Coronary artery (tissue), 2 donors: ENCODE results near the gene RTN3.
"Not testable (repeated sequence)": the region's sequence is repeated elsewhere in the genome, so short reads cannot be mapped to it uniquely, and the experiment has no call there.

Experiments
- DNase-seq: peaks from one replicate; pipeline ENCODE4 v3.0.0-alpha.2; 2017; ENCODE audit warnings: low spot score
- H3K27ac ChIP-seq, 2 donors: fragments of 200-600 bp; sonication (generic); one replicate each; pipeline ENCODE4 v1.5.1; 2016 to 2019
- H3K4me3 ChIP-seq: fragments of 200-600 bp; sonication (generic); 2 replicates; pipeline ENCODE4 v1.5.1; 2016; ENCODE audit warnings: mild to moderate bottlenecking, moderate library complexity
- TF ChIP-seq, protein P1 (sequence below): fragments of 200-600 bp; sonication (generic); IDR thresholded peaks from one replicate; pipeline ENCODE4 v1.5.1; 2019; ENCODE audit warnings: antibody characterized with exemption

RTN3 gene

DNA sequence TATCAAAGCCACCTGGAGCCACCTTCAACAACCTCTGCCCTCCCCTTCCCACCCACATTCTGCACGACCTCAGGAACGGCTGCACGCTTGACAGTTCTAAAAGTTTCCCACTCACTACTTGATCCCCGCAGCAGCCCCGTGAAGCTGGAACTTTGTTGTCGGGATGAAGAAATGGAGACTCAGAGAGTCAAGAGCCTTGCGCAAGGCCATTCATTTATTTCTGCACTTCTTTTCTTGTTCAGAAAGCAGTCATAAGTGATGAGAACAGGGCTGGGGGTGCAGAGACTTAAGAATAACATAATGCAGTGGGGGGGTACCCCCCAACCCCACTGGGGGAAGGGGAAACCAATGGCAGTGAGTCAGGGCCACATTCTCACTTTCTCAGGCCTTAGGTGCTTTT lies 89.5 kb downstream of the RTN3 start:
- TF ChIP-seq, protein P1, sequence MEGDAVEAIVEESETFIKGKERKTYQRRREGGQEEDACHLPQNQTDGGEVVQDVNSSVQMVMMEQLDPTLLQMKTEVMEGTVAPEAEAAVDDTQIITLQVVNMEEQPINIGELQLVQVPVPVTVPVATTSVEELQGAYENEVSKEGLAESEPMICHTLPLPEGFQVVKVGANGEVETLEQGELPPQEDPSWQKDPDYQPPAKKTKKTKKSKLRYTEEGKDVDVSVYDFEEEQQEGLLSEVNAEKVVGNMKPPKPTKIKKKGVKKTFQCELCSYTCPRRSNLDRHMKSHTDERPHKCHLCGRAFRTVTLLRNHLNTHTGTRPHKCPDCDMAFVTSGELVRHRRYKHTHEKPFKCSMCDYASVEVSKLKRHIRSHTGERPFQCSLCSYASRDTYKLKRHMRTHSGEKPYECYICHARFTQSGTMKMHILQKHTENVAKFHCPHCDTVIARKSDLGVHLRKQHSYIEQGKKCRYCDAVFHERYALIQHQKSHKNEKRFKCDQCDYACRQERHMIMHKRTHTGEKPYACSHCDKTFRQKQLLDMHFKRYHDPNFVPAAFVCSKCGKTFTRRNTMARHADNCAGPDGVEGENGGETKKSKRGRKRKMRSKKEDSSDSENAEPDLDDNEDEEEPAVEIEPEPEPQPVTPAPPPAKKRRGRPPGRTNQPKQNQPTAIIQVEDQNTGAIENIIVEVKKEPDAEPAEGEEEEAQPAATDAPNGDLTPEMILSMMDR, result no peak
- DNase-seq, result no peak
- Histone ChIP-seq H3K27ac (no peak overlapping the region), H3K4me3 (no peak overlapping the region)

DNA sequence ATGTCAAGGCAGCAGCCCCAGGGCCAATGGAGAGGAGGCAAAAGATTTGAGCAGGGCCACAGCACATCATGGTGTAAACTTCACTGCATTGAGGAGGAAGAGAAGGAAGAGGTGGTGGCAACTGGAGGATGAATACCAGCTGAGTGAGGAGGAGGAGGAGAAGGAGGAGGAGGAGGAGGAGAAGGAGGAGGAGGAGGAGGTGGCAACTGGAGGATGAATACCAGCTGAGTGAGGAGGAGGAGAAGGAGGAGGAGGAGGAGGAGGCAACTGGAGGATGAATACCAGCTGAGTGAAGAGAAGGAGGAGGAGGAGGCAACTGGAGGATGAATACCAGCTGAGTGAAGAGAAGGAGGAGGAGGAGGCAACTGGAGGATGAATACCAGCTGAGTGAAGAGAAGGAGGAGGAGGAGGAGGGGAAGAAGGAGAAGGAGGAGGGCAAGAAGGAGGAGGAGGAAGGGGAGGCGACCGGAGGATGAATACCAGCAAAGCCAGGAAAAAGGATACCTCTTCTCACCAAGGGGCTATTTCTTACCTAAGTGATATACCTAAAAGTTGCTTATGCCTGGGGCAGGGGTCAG lies 90.5 kb downstream of the RTN3 start:
- DNase-seq, H3K27ac ChIP-seq, H3K4me3 ChIP-seq: not testable (repeated sequence)

DNA sequence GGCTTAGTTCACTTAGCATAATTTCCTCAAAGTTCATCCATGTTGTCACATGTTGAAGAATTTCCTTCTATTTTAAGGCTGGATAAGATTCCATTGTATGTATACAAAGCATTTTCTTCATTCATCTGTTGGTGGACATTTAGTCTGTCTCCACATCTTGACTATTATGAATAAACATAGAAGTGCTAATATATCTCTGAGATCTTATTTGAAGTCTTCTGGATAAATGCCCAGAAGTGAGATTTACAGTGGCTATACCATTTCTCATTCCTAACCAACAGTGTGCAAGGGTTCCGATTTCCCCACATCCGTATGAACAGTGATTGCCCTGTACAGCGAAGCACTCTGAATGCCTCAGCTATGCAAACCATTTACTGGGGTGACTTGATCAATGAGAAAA lies 93.9 kb downstream of the RTN3 start:
- no peak overlapping the region for H3K4me3 ChIP-seq
- no peak for DNase-seq
- TF ChIP-seq, protein P1, result no peak
- no peak overlapping the region for H3K27ac ChIP-seq

DNA sequence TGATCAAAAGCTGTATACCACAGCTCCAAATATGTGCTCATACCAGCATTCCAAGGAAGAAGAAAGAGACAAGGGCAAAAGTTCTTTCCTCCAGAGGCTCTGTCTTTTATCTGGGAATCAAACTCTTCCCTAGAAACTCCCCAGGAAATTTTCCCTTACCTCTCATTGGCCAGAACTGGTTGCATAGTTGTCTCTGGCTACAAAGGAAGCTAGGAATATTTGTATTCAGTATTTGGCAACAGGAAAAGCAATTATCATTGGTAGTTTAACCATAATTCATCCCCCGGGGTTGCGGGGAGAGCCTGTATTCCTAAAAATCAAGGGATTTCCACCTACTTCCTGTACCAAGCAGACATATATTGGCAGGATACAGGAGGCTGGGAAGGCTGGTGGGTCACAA lies 97.7 kb downstream of the RTN3 start:
- no peak for DNase-seq
- Histone ChIP-seq H3K27ac (no peak overlapping the region), H3K4me3 (no peak overlapping the region)
- TF ChIP-seq, protein P1, result no peak

DNA sequence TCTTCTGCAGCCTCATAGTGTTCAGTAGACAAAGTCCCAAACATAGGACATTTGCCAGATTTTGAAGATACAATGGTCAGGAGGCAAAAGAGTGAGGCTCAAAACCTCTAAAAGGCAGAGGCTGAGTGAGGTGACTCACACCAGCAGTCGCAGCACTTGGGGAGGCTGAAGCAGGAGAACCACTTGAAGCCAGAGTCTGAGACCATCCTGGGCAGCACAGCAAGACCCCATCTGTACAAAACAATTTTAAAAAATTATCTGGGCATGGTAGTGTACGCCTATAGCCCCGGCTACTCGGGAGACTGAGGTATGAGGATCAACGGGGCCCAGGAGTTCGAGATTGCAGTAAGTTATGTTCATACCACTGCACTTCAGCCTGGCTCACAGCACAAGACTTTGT lies 101.4 kb downstream of the RTN3 start:
- H3K4me3 ChIP-seq, result no peak overlapping the region
- no peak overlapping the region for H3K27ac ChIP-seq
- TF ChIP-seq, protein P1, result no peak
- DNase-seq, result no peak

DNA sequence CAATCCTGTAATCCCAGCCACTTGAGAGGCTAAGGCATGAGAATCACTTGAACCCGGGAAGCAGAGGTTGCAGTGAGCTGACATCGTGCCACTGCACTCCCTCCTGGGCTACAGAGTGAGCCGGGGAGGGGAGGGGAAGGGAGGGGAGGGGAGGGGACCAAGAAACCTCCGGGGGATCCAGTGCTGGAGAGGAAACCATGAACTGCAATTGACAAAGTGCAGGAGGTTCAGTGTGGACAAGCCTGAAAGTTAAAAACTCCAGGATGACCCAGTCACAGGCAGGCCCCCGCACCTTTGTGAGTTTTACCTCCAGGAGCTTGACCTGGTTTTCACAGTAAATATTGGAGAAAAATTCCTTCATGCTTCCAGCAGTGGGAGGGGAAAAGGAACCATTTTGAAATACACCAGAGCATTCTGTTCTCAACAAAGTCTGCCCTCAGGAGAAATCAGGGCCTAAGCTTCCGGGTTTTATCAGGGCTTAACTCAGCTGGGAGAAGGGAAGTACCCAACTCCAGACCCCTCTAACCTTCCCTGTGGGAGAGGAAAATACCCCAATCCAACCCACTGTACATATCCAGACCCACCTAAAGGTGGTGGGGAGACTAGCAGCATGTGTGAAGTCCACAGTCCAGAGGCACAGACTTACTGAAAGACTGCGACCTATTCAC lies 102.8 kb downstream of the RTN3 start:
- no peak overlapping the region for H3K4me3 ChIP-seq
- no peak for DNase-seq
- H3K27ac ChIP-seq, result no peak overlapping the region
- TF ChIP-seq, protein P1, result no peak

DNA sequence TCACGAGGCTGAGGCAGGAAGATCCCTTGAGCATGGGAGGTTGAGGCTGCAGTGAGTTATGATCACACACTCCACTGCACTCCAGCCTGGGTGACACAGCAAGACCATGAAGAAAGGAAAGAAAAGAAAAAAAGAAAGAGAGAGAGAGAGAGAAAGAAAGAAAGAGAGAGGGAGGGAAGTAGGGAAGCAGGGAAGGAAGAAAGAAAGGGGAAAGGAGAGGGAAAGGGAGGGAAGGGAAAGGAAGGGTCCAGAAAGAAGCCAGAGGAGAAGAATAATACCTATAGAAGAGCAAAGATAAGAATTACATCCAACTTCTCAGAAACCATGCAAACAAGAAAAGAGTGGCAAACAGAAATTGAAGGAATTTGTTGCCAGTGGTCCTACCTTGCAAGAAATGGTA lies 104.5 kb downstream of the RTN3 start:
- TF ChIP-seq, protein P1, result no peak
- Histone ChIP-seq H3K4me3 (no peak overlapping the region), H3K27ac (no peak overlapping the region)
- DNase-seq, result no peak
